ENCODE measurements around the gene C1QTNF9B. TPM values are rescaled to one million over a fixed set of nuclear protein-coding genes. Genes with fewer than 3 reads are reported as not detected.

The C1QTNF9B gene
- total RNA-seq, 4 donors from 2014 or later = not detected

DNA sequence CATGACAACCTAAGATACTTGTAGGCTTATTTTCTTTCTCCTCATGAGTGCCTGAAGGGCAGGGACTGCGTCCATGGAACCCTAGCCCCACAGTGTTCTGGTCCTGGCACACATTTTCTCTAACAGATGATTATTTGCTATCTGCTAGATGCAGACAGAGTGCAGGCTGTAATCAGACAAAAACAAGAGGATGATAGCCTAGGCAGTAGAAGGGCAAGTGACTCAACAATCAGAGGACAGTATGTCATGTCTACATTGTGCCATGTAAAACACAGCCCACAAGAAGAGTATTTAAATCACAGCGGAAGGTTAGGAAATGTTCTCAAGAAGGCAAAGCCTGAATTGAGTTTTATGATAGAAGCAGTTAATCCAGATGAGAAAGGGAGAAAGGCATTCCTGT, 37.4 kb downstream of the C1QTNF9B start:
- TF ChIP-seq CTCF (IDR thresholded peaks at IDR 0.05; ENCODE audit: low read depth) = no peak

- TF ChIP-seq CTCF (IDR thresholded peaks at IDR 0.05; ENCODE audit: low read depth) = no peak
Measured at GRCh38 chr13:23859455-23859854, 37.8 kb downstream of the C1QTNF9B start.

GRCh38 chr13:23858546-23858945, 38.8 kb downstream of the C1QTNF9B start:
- TF ChIP-seq CTCF (IDR thresholded peaks at IDR 0.05; ENCODE audit: low read depth) = no peak

DNA sequence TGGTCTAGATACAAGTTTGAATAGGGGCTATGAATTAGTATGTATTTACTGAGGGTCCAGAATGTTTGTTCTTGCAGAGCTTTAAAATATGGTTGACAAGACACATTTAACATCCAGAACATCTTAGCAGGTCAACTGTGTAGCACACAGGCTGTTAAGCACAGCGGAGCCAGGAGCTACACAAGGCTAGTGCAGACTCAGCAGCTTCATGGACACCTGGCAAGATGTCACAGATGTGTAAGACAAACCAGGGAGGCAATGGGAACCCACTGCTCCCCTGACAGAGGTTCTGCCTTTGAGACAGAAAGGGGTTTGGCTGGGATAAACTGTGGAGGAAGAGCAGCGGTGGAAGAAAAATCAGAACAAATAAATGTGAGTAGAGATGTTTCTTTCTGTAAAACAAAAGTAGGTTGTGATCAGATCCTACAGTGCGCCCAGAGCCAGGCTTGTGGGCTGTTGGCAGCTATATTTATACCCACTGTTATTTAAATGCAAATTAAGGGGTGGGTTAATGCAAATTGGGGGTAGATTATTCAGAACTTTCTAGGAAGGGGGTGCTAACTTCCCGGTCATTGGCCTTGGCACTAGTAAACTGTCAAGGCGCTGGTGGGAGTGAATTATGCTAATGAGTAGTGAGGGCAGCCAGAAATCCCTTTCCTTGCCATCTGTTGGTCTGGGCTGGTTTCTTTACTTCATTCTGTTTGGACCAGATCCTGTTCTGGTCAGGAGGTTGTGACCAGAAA, 41.1 kb downstream of the C1QTNF9B start:
- TF ChIP-seq CTCF (IDR thresholded peaks at IDR 0.05; ENCODE audit: low read depth) = no peak

GRCh38 chr13:23855360-23855759, 41.9 kb downstream of the C1QTNF9B start:
- TF ChIP-seq CTCF (IDR thresholded peaks at IDR 0.05; ENCODE audit: low read depth) = no peak

DNA sequence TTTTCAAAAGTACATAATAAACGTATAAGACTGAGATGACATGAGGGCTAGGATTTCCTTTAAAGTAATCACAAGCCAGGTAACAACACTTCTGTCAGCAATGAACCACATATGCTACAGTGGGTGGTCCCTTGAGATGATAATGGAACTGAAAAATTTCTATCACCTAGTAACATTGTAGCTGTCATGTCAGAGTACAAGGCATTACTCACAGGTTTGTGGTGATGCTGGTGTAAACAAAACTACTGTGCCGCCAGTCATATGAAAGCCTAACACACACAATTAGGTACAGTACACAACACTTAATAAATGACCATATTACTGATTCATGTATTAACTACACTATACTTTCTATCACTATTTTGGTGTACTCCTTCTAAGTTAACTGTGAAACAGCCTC, 45.0 kb downstream of the C1QTNF9B start:
- TF ChIP-seq CTCF (IDR thresholded peaks at IDR 0.05; ENCODE audit: low read depth) = no peak

DNA sequence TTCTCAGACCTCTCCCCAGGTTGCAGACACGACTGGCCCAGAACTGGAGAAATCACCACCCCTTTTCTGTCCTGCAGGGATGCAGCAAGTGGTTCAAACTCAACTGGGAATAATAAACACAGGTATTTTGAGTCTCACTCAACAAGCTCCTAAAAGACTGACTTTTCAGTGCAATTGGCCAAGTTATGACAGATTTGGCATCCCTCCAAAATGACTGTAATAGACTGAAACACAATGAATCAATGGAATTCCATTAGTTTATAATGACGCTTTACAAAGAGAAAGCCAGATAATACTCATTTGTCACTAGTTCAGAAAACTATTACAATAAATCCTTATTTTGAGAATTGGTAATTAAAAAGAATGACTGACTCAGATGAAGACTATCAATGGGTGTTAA, 46.2 kb downstream of the C1QTNF9B start:
- no peak for TF ChIP-seq CTCF (IDR thresholded peaks at IDR 0.05; ENCODE audit: low read depth)

Measured in subcutaneous adipose tissue (tissue), 4 donors.